ENCODE results near the gene PNMA8B. TPM values are rescaled to one million over a fixed set of nuclear protein-coding genes. Genes with fewer than 3 reads are reported as not detected.
"Not testable (repeated sequence)": the region's sequence is repeated elsewhere in the genome, so short reads cannot be mapped to it uniquely, and the experiment has no call there.

Gene PNMA8B
- total RNA-seq, 1 donor from 2014 or later: under 0.01 TPM

- H3K27me3 ChIP-seq (ENCODE audit: control insufficient read depth, insufficient read depth, low read length): no peaks in the 10 kb centered on the region
- no peaks in the 10 kb centered on the region for H3K36me3 ChIP-seq (ENCODE audit: control insufficient read depth, insufficient read depth, low read length)
- FAIRE-seq (no peak), DNase-seq (ENCODE audit: low read depth) (no peak)
- TF ChIP-seq, protein P1, sequence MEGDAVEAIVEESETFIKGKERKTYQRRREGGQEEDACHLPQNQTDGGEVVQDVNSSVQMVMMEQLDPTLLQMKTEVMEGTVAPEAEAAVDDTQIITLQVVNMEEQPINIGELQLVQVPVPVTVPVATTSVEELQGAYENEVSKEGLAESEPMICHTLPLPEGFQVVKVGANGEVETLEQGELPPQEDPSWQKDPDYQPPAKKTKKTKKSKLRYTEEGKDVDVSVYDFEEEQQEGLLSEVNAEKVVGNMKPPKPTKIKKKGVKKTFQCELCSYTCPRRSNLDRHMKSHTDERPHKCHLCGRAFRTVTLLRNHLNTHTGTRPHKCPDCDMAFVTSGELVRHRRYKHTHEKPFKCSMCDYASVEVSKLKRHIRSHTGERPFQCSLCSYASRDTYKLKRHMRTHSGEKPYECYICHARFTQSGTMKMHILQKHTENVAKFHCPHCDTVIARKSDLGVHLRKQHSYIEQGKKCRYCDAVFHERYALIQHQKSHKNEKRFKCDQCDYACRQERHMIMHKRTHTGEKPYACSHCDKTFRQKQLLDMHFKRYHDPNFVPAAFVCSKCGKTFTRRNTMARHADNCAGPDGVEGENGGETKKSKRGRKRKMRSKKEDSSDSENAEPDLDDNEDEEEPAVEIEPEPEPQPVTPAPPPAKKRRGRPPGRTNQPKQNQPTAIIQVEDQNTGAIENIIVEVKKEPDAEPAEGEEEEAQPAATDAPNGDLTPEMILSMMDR (IDR thresholded peaks at IDR 0.05; ENCODE audit: insufficient read depth, low read length, severe bottlenecking): no peak
- no peak overlapping the region for H3K4me3 ChIP-seq (ENCODE audit: low read depth, low read length)
These were observed 28.6 kb upstream of the PNMA8B start for GRCh38 chr19:46524308-46524707.

DNA sequence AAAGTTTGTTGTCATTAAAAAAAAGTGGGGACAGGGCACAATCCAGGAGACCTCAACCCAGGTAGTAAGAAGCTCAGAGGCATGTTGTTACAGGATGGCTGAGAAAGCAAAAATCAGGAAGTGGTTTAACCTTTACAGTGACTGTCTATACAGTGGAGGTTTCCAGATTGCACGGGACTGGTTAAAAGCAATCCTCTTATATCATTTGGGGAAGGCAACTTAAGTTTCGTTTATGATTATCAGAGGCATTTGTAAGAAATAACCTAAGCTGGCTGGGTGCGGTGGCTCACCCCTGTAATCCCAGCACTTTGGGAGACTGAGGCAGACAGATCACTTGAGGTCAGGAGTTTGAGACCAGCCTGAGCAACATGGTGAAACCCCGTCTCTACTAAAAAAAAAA lies 27.3 kb upstream of the PNMA8B start:
- peak; percentile 52 for DNase-seq (ENCODE audit: low read depth)
- not testable (repeated sequence) for H3K4me3 ChIP-seq (ENCODE audit: low read depth, low read length); H3K27me3 ChIP-seq (ENCODE audit: control insufficient read depth, insufficient read depth, low read length); H3K36me3 ChIP-seq (ENCODE audit: control insufficient read depth, insufficient read depth, low read length); FAIRE-seq

DNA sequence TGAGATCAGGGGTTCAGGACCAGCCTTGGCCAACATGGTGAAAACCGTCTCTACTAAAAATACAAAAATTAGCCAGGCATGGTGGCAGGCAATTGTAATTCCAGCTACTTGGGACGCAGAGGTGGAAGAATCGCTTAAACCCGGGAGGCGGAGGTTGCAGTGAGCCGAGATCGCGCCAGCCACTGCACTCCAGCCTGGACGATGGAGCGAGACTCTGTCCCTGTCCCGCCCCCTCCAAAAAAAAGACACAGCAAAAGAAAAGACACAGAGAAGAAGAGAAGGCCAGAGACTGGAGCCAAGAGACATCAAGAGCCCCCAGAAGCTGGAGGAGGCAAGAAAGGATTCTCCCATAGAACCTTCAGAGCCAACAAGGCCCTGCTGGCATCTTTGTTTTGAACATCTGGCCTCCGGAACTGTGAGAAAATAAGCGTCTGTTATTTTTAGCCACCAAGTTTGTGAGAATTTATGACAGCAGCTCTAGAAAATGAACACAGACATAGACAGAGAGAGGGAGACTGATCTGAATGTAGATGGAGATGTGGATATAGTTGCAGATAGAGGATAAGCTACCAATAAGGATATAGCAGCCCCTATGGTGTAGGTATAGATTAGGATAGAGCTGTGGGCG lies 25.7 kb upstream of the PNMA8B start:
- Histone ChIP-seq H3K27me3 (ENCODE audit: control insufficient read depth, insufficient read depth, low read length) (no peaks in the 10 kb centered on the region), H3K36me3 (ENCODE audit: control insufficient read depth, insufficient read depth, low read length) (no peaks in the 10 kb centered on the region), H3K4me3 (ENCODE audit: low read depth, low read length) (no peak overlapping the region)
- TF ChIP-seq, protein P1 (IDR thresholded peaks at IDR 0.05; ENCODE audit: insufficient read depth, low read length, severe bottlenecking): no peak
- FAIRE-seq: no peak
- no peak for DNase-seq (ENCODE audit: low read depth)

DNA sequence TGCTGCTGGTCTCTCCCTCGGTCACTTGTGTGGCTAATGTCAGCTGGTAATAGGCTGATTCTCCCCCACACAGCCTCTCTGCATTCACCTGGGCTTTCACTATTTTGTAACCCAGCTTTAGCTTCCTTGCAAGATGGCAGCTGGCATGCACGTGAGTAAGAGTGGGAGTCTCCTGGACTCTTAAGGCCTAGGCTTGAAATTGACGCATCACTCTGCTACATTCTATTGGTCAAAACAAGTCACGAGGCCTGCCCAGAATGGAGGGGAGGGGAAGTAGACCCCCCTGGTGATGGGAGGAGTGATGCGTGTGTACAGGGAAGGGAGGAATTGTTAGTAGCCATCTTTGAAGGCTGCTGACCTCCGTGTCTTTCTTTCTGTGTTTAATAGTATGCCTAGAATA lies 24.9 kb upstream of the PNMA8B start:
- Histone ChIP-seq H3K36me3 (ENCODE audit: control insufficient read depth, insufficient read depth, low read length) (no peaks in the 10 kb centered on the region), H3K27me3 (ENCODE audit: control insufficient read depth, insufficient read depth, low read length) (no peaks in the 10 kb centered on the region), H3K4me3 (ENCODE audit: low read depth, low read length) (no peak overlapping the region)
- no peak for FAIRE-seq
- TF ChIP-seq, protein P1 (IDR thresholded peaks at IDR 0.05; ENCODE audit: insufficient read depth, low read length, severe bottlenecking): no peak
- no peak for DNase-seq (ENCODE audit: low read depth)

DNA sequence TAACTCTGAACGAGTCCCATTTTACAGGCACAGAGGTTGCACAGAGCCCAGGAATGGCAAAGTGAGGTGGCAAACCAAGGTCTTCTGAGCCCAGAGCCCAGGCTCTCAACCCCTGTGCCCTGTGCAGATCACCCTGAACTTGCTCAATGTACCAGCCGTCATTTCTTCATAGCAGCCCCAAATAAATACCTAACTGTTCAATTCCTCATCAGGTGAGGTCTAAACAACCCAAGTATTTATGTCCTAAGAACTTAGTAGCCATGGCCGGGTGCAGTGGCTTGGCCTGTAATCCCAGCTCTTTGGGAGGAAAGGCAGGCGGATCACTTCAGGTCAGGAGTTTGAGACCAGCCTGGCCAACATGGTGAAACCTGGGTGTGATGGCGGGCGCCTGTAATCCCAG lies 21.8 kb upstream of the PNMA8B start:
- FAIRE-seq: no peak
- no peak for DNase-seq (ENCODE audit: low read depth)
- Histone ChIP-seq H3K4me3 (ENCODE audit: low read depth, low read length) (no peak overlapping the region), H3K27me3 (ENCODE audit: control insufficient read depth, insufficient read depth, low read length) (no peaks in the 10 kb centered on the region), H3K36me3 (ENCODE audit: control insufficient read depth, insufficient read depth, low read length) (no peaks in the 10 kb centered on the region)
- TF ChIP-seq, protein P1 (IDR thresholded peaks at IDR 0.05; ENCODE audit: insufficient read depth, low read length, severe bottlenecking): no peak

GRCh38 chr19:46515879-46516350 lies 20.2 kb upstream of the PNMA8B start:
- DNase-seq (ENCODE audit: low read depth): peak; percentile 38

More at GRCh38 chr19:46515879-46516350, 20.2 kb upstream of the PNMA8B start:
- Histone ChIP-seq H3K4me3 (ENCODE audit: low read depth, low read length) (no peak overlapping the region), H3K36me3 (ENCODE audit: control insufficient read depth, insufficient read depth, low read length) (no peaks in the 10 kb centered on the region), H3K27me3 (ENCODE audit: control insufficient read depth, insufficient read depth, low read length) (no peaks in the 10 kb centered on the region)
- TF ChIP-seq, protein P1 (IDR thresholded peaks at IDR 0.05; ENCODE audit: insufficient read depth, low read length, severe bottlenecking): peak; percentile 59
- FAIRE-seq: no peak

Data from bronchial epithelial cell (primary cell).